ENCODE data around the gene GLI3. TPM values are rescaled to one million over a fixed set of nuclear protein-coding genes. Genes with fewer than 3 reads are reported as not detected.

The GLI3 gene
- total RNA-seq, 4 donors from 2014 or later, result 16.5 to 105 (median 22.6) TPM

DNA sequence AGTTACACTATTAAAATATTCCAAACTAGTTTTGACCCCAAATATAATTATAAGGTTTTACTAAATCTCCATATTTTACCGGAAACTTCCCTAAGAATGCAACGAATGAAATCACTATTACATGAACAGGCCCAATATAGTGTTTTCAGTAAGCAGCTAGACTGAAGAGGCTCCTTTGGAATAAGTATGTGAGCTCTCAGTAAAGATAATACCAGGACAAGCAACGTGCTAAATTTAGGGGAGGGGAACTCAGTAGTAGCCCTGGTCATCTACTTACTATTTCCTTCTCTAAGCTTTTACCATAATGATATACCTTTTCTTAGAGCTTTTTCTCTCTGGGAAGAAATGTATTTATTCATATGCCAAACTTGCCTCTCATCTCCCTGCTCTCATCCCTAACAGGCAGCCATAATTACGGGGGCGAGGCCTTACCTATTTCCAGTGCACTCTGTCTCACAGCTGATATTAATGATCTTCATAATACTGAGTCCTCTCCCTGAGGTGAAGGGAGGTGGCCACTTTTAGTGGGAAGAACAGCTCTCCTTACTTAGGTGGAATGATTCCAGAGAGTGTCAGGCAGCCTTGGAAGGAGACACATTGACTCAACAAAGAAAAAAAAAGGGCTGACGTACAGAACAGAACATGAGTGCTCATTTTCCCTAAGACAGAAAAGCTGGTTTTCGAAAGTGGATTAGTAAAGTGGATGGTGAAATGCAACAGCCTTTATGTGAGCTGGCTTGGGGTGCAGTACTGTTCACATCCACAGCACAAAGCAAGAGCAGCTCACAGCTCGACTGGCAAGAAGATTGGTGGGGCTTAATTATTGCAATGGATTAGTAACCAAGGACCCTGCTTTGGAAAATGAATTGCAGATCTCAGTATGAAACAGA, 165.4 kb downstream of the GLI3 start:
- Histone ChIP-seq H3K27me3 (no peaks in the 10 kb centered on the region), H3K4me1 (peaks cover 0 to 4% of the 10 kb centered on the region in 2 donors), H3K4me3 (no peak overlapping the region), H3K36me3 (no peaks in the 10 kb centered on the region), H3K27ac (no peak overlapping the region), H3K9me3 (no peaks in the 10 kb centered on the region)
- intact Hi-C loops (cut with DNase I; ENCODE audit: low total_unique reads), result no loop called here
- DNase-seq, result no peak
- no peak for TF ChIP-seq POLR2A (IDR thresholded peaks at IDR 0.05)
- TF ChIP-seq, protein P1, sequence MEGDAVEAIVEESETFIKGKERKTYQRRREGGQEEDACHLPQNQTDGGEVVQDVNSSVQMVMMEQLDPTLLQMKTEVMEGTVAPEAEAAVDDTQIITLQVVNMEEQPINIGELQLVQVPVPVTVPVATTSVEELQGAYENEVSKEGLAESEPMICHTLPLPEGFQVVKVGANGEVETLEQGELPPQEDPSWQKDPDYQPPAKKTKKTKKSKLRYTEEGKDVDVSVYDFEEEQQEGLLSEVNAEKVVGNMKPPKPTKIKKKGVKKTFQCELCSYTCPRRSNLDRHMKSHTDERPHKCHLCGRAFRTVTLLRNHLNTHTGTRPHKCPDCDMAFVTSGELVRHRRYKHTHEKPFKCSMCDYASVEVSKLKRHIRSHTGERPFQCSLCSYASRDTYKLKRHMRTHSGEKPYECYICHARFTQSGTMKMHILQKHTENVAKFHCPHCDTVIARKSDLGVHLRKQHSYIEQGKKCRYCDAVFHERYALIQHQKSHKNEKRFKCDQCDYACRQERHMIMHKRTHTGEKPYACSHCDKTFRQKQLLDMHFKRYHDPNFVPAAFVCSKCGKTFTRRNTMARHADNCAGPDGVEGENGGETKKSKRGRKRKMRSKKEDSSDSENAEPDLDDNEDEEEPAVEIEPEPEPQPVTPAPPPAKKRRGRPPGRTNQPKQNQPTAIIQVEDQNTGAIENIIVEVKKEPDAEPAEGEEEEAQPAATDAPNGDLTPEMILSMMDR (IDR thresholded peaks at IDR 0.05), result no peak

- no peaks in the 10 kb centered on the region for H3K4me1 ChIP-seq
- intact Hi-C loops (cut with DNase I; ENCODE audit: low total_unique reads), result no loop called here
- TF ChIP-seq, protein P1 (IDR thresholded peaks at IDR 0.05), result no peak
- no peak for TF ChIP-seq POLR2A (IDR thresholded peaks at IDR 0.05)
These were observed 166.9 kb downstream of the GLI3 start for GRCh38 chr7:42070068-42070467.

GRCh38 chr7:42069590-42069989, 167.4 kb downstream of the GLI3 start:
- intact Hi-C loops (cut with DNase I; ENCODE audit: low total_unique reads), result no loop called here
- no peak overlapping the region for H3K4me3 ChIP-seq
- no peaks in the 10 kb centered on the region for H3K36me3 ChIP-seq
- H3K4me1 ChIP-seq, result no peaks in the 10 kb centered on the region
- no peak for DNase-seq
- H3K27ac ChIP-seq, result no peak overlapping the region
- no peak for TF ChIP-seq POLR2A (IDR thresholded peaks at IDR 0.05)
- TF ChIP-seq, protein P1 (IDR thresholded peaks at IDR 0.05), result no peak
- no peaks in the 10 kb centered on the region for H3K27me3 ChIP-seq
- H3K9me3 ChIP-seq, result no peaks in the 10 kb centered on the region

More at GRCh38 chr7:42070068-42070467, 166.9 kb downstream of the GLI3 start:
- Histone ChIP-seq H3K27ac (no peak overlapping the region), H3K4me3 (no peak overlapping the region), H3K27me3 (no peaks in the 10 kb centered on the region), H3K9me3 (no peaks in the 10 kb centered on the region), H3K36me3 (no peaks in the 10 kb centered on the region)
- no peak for DNase-seq

DNA sequence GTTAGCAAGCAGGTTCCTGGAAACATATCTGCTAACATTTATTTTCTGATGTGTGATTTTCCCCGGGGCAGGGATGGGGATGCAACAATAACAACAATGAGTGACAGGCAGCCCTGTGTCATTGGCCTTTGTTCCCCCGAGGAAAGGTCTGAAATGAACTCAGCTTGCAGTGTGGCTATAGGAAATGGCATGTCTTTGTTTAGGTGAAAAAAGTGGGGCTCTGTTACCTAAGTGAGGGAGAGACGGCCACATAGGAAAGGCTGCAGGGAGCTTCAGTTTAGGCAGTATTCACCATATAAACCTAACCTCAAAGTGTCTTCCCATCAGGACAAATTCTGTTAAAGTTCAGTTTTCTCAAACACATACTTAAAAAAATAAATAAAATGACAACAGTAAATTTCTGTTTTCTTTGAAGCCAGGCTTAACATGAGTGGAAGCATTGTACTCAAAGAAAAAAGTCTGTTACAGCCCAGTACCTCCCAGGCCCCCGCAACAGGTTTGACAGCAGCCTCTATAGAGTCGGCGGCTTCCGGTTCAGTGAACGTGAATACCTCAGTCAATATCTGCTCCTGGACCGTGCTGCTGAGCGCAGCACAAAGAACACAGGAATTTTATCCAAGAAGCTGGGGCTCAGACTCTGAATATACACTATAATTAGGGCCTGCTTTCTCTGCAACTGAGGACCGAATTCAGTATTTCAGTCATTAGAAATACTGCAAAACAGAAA, 168.3 kb downstream of the GLI3 start:
- no peak overlapping the region for H3K4me3 ChIP-seq
- H3K9me3 ChIP-seq, result no peaks in the 10 kb centered on the region
- H3K27ac ChIP-seq, result no peak overlapping the region
- no peaks in the 10 kb centered on the region for H3K4me1 ChIP-seq
- no peaks in the 10 kb centered on the region for H3K36me3 ChIP-seq
- TF ChIP-seq POLR2A (IDR thresholded peaks at IDR 0.05), result no peak
- TF ChIP-seq, protein P1 (IDR thresholded peaks at IDR 0.05), result no peak
- intact Hi-C loops (cut with DNase I; ENCODE audit: low total_unique reads), result no loop called here
- DNase-seq, result no peak
- H3K27me3 ChIP-seq, result no peaks in the 10 kb centered on the region

DNA sequence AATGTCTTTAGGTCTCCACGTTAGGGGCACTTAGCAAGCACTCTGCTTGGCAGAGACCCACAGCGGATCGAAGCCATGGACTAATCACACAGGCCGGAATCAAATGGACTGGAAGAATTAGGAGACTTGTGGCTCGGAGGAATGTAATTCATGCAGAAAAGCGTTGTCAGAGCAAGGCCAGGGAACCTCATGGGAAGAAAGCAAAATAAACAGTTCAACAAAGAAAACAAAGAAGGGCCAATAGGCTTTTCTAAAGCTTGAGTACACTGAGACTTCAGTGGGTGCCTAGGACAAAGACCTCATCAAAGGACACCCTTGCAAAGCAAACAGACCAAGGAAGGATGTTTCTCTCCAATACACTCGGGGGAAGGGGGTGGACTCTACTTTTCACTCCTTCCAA, 171.1 kb downstream of the GLI3 start:
- H3K4me1 ChIP-seq, result no peaks in the 10 kb centered on the region
- no peaks in the 10 kb centered on the region for H3K9me3 ChIP-seq
- no peak for DNase-seq
- no peaks in the 10 kb centered on the region for H3K27me3 ChIP-seq
- no peak overlapping the region for H3K4me3 ChIP-seq
- no peak overlapping the region for H3K27ac ChIP-seq
- H3K36me3 ChIP-seq, result no peaks in the 10 kb centered on the region
- no peak for TF ChIP-seq POLR2A (IDR thresholded peaks at IDR 0.05)
- TF ChIP-seq, protein P1 (IDR thresholded peaks at IDR 0.05), result no peak
- intact Hi-C loops (cut with DNase I; ENCODE audit: low total_unique reads), result no loop called here
